Endothelial cell of umbilical vein (primary cell): Measurements from ENCODE around the gene DPYSL4. TPM values are rescaled to one million over a fixed set of nuclear protein-coding genes. Genes with fewer than 3 reads are reported as not detected.

Experiments
- BruUV-seq: library from RNA; stranded (reverse); fragments of 400-500 nt; replicated peaks from 2 replicates; lab custom pipeline; 2021; lab: Mats Ljungman, UMichigan
- CTCF ChIA-PET: fragments of 300-600, 350-600 bp; sonication (Branson Sonifier 250); formaldehyde crosslinking; loops from one replicate; lab custom pipeline; 2021; ENCODE audit warnings: antibody characterized with exemption, inconsistent platforms; lab: Charles Lee
- POLR2A ChIA-PET: fragments of 300-600, 350-600 bp; sonication (Branson Sonifier 250); formaldehyde crosslinking; loops from one replicate; lab custom pipeline; 2021; ENCODE audit warnings: antibody characterized with exemption, inconsistent platforms; lab: Charles Lee
- DNase-seq: peaks from one replicate; pipeline ENCODE4 v3.0.0-alpha.2; 2011; ENCODE audit warnings: low read depth, low spot score
- FAIRE-seq: peaks from 2 replicates; lab custom pipeline; 2011; peaks lifted over from hg19 to GRCh38; lab: Jason Lieb, UNC
- H2AFZ ChIP-seq: 2 replicates; pipeline ENCODE4 v1.6.0; 2012; ENCODE audit warnings: low read depth, low read length, control low read depth, inconsistent platforms
- H3K27ac ChIP-seq: 2 replicates; pipeline ENCODE4 v1.5.1; 2011; ENCODE audit warnings: low read depth, mild to moderate bottlenecking, control low read depth, low read length, moderate library complexity; ENCODE audit not compliant: insufficient read depth
- H3K27me3 ChIP-seq, 2 experiments: 2 replicates each; pipeline versions ENCODE4 v1.6.0 to v1.6.1; 2011; ENCODE audit warnings: low read length in 2 of 2, mixed read lengths in 1 of 2; ENCODE audit not compliant: control insufficient read depth in 2 of 2, insufficient read depth in 2 of 2
- H3K36me3 ChIP-seq, 2 experiments: 2 replicates in 1 of 2; 3 replicates in 1 of 2; pipeline ENCODE4 v1.5.1; 2011; ENCODE audit warnings: low read length in 2 of 2, mild to moderate bottlenecking in 1 of 2, moderate library complexity in 1 of 2; ENCODE audit not compliant: control insufficient read depth in 2 of 2, insufficient read depth in 2 of 2; ENCODE audit errors: extremely low read depth in 1 of 2
- H3K4me1 ChIP-seq: 3 replicates; pipeline ENCODE4 v1.5.1; 2011; ENCODE audit warnings: mild to moderate bottlenecking, low read length; ENCODE audit not compliant: control insufficient read depth, insufficient read depth; ENCODE audit errors: extremely low read depth
- H3K4me2 ChIP-seq: 2 replicates; pipeline ENCODE4 v1.6.1; 2011; ENCODE audit warnings: low read length, control low read depth, mixed read lengths; ENCODE audit not compliant: insufficient read depth
- H3K4me3 ChIP-seq, 3 experiments: fragments of 200-600 bp in 1 of 3; sonication (generic), shearing (Covaris generic) in 1 of 3; replicated peaks in 1 of 3; 2 replicates each; pipeline ENCODE4 v1.5.1; 2011 to 2016; ENCODE audit warnings: control low read depth in 3 of 3, low read length in 3 of 3, mild to moderate bottlenecking in 2 of 3, inconsistent platforms in 1 of 3, low read depth in 1 of 3, moderate library complexity in 1 of 3; ENCODE audit not compliant: insufficient read depth in 1 of 3
- H3K79me2 ChIP-seq: 2 replicates; pipeline ENCODE4 v1.6.0; 2012; ENCODE audit warnings: low read length, inconsistent platforms; ENCODE audit not compliant: control insufficient read depth, insufficient read depth
- H3K9ac ChIP-seq: replicated peaks from 2 replicates; pipeline ENCODE3; 2011; ENCODE audit warnings: low read length, control low read depth; ENCODE audit not compliant: insufficient read depth; ENCODE audit errors: extremely low read depth
- H3K9me1 ChIP-seq: replicated peaks from 3 replicates; pipeline ENCODE4 v1.6.0; 2011; ENCODE audit warnings: mild to moderate bottlenecking, low read length; ENCODE audit not compliant: control insufficient read depth, insufficient read depth; ENCODE audit errors: extremely low read depth
- H3K9me3 ChIP-seq: replicated peaks from 2 replicates; pipeline ENCODE4 v1.5.1; 2012; ENCODE audit warnings: low read length, inconsistent platforms; ENCODE audit not compliant: control insufficient read depth, insufficient read depth
- H4K20me1 ChIP-seq: replicated peaks from 2 replicates; pipeline ENCODE3; 2011; ENCODE audit warnings: mild to moderate bottlenecking, low read length; ENCODE audit not compliant: control insufficient read depth, insufficient read depth; ENCODE audit errors: extremely low read depth
- EZH2 ChIP-seq: IDR thresholded peaks from 2 replicates; pipeline ENCODE4 v1.6.1; 2012; ENCODE audit warnings: borderline replicate concordance, low read depth, mild to moderate bottlenecking, moderate library complexity, low read length, inconsistent platforms; ENCODE audit not compliant: severe bottlenecking
- FOS ChIP-seq: IDR thresholded peaks from 2 replicates; pipeline ENCODE4 v1.6.1; 2011; ENCODE audit warnings: mild to moderate bottlenecking, low read length, moderate library complexity, borderline replicate concordance; ENCODE audit not compliant: insufficient read depth
- GATA2 ChIP-seq: IDR thresholded peaks from 2 replicates; pipeline ENCODE4 v1.7.0; 2011; ENCODE audit warnings: low read depth, mild to moderate bottlenecking, moderate library complexity, mixed read lengths, low read length; ENCODE audit not compliant: insufficient read length, insufficient read depth
- JUN ChIP-seq: IDR thresholded peaks from 2 replicates; pipeline ENCODE4 v1.6.1; 2011; ENCODE audit warnings: borderline replicate concordance, low read depth; ENCODE audit not compliant: insufficient read length, insufficient read depth
- MAX ChIP-seq: IDR thresholded peaks from 2 replicates; pipeline ENCODE4 v1.6.1; 2011; ENCODE audit not compliant: insufficient read depth, insufficient read length
- MYC ChIP-seq: IDR thresholded peaks from one replicate; pipeline ENCODE4 v1.6.1; 2011; ENCODE audit warnings: mild to moderate bottlenecking, low read depth, low read length
- POLR2A ChIP-seq: IDR thresholded peaks from 2 replicates; pipeline ENCODE4 v1.6.1; 2012; ENCODE audit warnings: low read depth, mild to moderate bottlenecking, control low read depth, low read length
- POLR2AphosphoS5 ChIP-seq: IDR thresholded peaks from 2 replicates; pipeline ENCODE4 v1.6.1; 2012; ENCODE audit warnings: low read depth, mild to moderate bottlenecking, control low read depth, low read length, moderate library complexity; ENCODE audit not compliant: insufficient read depth
- dilution Hi-C: fragments of 300-500 bp; cut with MboI; formaldehyde crosslinking; loops from one replicate; pipeline ENCODE4 v1.15.0; 2019; ENCODE audit warnings: low sequenced_read_pairs; ENCODE audit not compliant: extremely low pct_ligation_motif_present
- intact Hi-C: fragments of 100-400 bp; cut with micrococcal nuclease; formaldehyde crosslinking; loops from one replicate; pipeline ENCODE4 v1.10.0; 2022
- polyA plus RNA-seq, 4 experiments: library from polyadenylated mRNA; depleted of rRNA in 3 of 4; stranded (reverse) in 3 of 4; unstranded in 1 of 4; fragments of >200 nt; gene quantifications; 2 replicates each; pipeline versions ENCODE4 v1.2.1 to v1.2.3, GENCODE V29; 2011 to 2012; ENCODE audit warnings: missing spikeins in 1 of 4
- total RNA-seq: library from RNA; stranded (reverse); gene quantifications from 2 replicates; pipeline ENCODE4 v1.2.3, GENCODE V29; 2021
- TF ChIP-seq, protein P1 (sequence below), 2 donors: IDR thresholded peaks; 1 replicate in 1 of 2; 2 replicates in 1 of 2; pipeline ENCODE4 v1.5.1; 2011; ENCODE audit warnings: low read length in 2 of 2, mild to moderate bottlenecking in 2 of 2, moderate library complexity in 2 of 2, control low read depth in 1 of 2, inconsistent platforms in 1 of 2, low read depth in 1 of 2; ENCODE audit not compliant: insufficient read depth in 1 of 2; ENCODE audit errors: extremely low read depth in 1 of 2

DPYSL4 gene
- total and polyA plus RNA-seq, 2 donors (not counting 3 experiments of a cell fraction or from before 2014, with no cell fraction given), result 27.1 to 60.0 TPM

GRCh38 chr10:132145521-132146185 lies 41.1 kb upstream of the DPYSL4 start:
- Histone ChIP-seq H3K79me2 (no peaks in the 10 kb centered on the region), H3K4me2 (no peak overlapping the region), H3K9me1 (no peaks in the 10 kb centered on the region), H3K27ac (no peak overlapping the region), H2AFZ (no peak overlapping the region), H4K20me1 (no peaks in the 10 kb centered on the region), H3K36me3 (no peaks in the 10 kb centered on the region), H3K9ac (no peak overlapping the region), H3K27me3 (peaks cover 0 to 2% of the 10 kb centered on the region in 2 experiments), H3K9me3 (no peaks in the 10 kb centered on the region), H3K4me3 (no peak overlapping the region), H3K4me1 (no peaks in the 10 kb centered on the region)
- FAIRE-seq, result no peak
- intact Hi-C loops, result loop anchor here (10.0 kb wide), 1 partner anchor 1951 kb away; no protein-coding TSS in a partner anchor
- CTCF ChIA-PET, result interaction anchor here (1.3 kb wide), 1 partner anchor 123 kb away, joined by 5 read pairs; no protein-coding TSS in a partner anchor
- BruUV-seq, result no TSS peak
- POLR2A ChIA-PET, result no interaction called here
- no peak for DNase-seq
- dilution Hi-C loops, result no loop called here
- TF ChIP-seq EZH2 (no peak), POLR2A (no peak), GATA2 (no peak), MAX (no peak), FOS (no peak), JUN (no peak), POLR2AphosphoS5 (no peak), MYC (no peak)
- TF ChIP-seq, protein P1, sequence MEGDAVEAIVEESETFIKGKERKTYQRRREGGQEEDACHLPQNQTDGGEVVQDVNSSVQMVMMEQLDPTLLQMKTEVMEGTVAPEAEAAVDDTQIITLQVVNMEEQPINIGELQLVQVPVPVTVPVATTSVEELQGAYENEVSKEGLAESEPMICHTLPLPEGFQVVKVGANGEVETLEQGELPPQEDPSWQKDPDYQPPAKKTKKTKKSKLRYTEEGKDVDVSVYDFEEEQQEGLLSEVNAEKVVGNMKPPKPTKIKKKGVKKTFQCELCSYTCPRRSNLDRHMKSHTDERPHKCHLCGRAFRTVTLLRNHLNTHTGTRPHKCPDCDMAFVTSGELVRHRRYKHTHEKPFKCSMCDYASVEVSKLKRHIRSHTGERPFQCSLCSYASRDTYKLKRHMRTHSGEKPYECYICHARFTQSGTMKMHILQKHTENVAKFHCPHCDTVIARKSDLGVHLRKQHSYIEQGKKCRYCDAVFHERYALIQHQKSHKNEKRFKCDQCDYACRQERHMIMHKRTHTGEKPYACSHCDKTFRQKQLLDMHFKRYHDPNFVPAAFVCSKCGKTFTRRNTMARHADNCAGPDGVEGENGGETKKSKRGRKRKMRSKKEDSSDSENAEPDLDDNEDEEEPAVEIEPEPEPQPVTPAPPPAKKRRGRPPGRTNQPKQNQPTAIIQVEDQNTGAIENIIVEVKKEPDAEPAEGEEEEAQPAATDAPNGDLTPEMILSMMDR (IDR thresholded peaks at IDR 0.05; ENCODE audit: extremely low read depth in 1 of 2, insufficient read depth in 1 of 2, low read depth in 1 of 2, low read length in 2 of 2), result no peak
